Measurements from ENCODE around the gene RIMKLB. TPM values are rescaled to one million over a fixed set of nuclear protein-coding genes. Genes with fewer than 3 reads are reported as not detected.

RIMKLB gene
- total RNA-seq, 2 donors from 2014 or later: 14.4 to 72.4 TPM

- Histone ChIP-seq H3K36me3 (no peaks in the 10 kb centered on the region), H3K4me3 (no peak overlapping the region), H3K4me1 (replicated peaks) (no peaks in the 10 kb centered on the region), H3K27ac (no peak overlapping the region), H3K27me3 (replicated peaks; ENCODE audit: insufficient read depth) (no peaks in the 10 kb centered on the region), H3K9me3 (no peaks in the 10 kb centered on the region)
- TF ChIP-seq POLR2A (IDR thresholded peaks at IDR 0.05) (no peak), POLR2AphosphoS5 (IDR thresholded peaks at IDR 0.05) (no peak), CTCF (IDR thresholded peaks at IDR 0.05) (no peak)
- WGBS: 92% methylated on average over 3 of the region's 3 CpGs
- DNase-seq (ENCODE audit: low spot score): no peak
- intact Hi-C loops (cut with DNase I): no loop called here
Observed at GRCh38 chr12:8677362-8677761, 20.4 kb upstream of the RIMKLB start.

GRCh38 chr12:8678661-8679111 is 19.1 kb upstream of the RIMKLB start:
- Histone ChIP-seq H3K27ac (no peak overlapping the region), H3K9me3 (no peaks in the 10 kb centered on the region), H3K27me3 (replicated peaks; ENCODE audit: insufficient read depth) (no peaks in the 10 kb centered on the region), H3K4me3 (no peak overlapping the region), H3K36me3 (no peaks in the 10 kb centered on the region), H3K4me1 (replicated peaks) (no peaks in the 10 kb centered on the region)
- 46% methylated on average over 3 of the region's 3 CpGs for WGBS
- intact Hi-C loops (cut with DNase I): no loop called here
- DNase-seq (ENCODE audit: low spot score): no peak
- no peak for TF ChIP-seq CTCF (IDR thresholded peaks at IDR 0.05)
- no peak for TF ChIP-seq POLR2A (IDR thresholded peaks at IDR 0.05)
- peak; percentile 21 for TF ChIP-seq POLR2AphosphoS5 (IDR thresholded peaks at IDR 0.05)

GRCh38 chr12:8680533-8680932 is 17.3 kb upstream of the RIMKLB start:
- H3K4me3 ChIP-seq: no peak overlapping the region
- intact Hi-C loops (cut with DNase I): loop anchor here (5.0 kb wide), 3 partner anchors 142 to 357 kb away; partner anchors contain the start of gene A2ML1
- 85% methylated on average over 9 of the region's 9 CpGs for WGBS
- no peak for TF ChIP-seq CTCF (IDR thresholded peaks at IDR 0.05)
- TF ChIP-seq POLR2A (IDR thresholded peaks at IDR 0.05): no peak
- no peak for TF ChIP-seq POLR2AphosphoS5 (IDR thresholded peaks at IDR 0.05)
- H3K27me3 ChIP-seq (replicated peaks; ENCODE audit: insufficient read depth): no peaks in the 10 kb centered on the region
- no peaks in the 10 kb centered on the region for H3K4me1 ChIP-seq (replicated peaks)
- H3K27ac ChIP-seq: peak overlapping the region in 1 of 2 donors; percentile 33
- no peak for DNase-seq (ENCODE audit: low spot score)
- H3K36me3 ChIP-seq: no peaks in the 10 kb centered on the region
- no peaks in the 10 kb centered on the region for H3K9me3 ChIP-seq

- intact Hi-C loops (cut with DNase I): loop anchor here (5.0 kb wide), 3 partner anchors 141 to 356 kb away; partner anchors contain the start of gene A2ML1
- peak; percentile 69 for TF ChIP-seq POLR2AphosphoS5 (IDR thresholded peaks at IDR 0.05)
- TF ChIP-seq POLR2A (IDR thresholded peaks at IDR 0.05): no peak
- H3K27ac ChIP-seq: peak overlapping the region; percentile 55 to 69
Observed at GRCh38 chr12:8681129-8681884, 16.5 kb upstream of the RIMKLB start.

GRCh38 chr12:8685051-8685450 is 12.7 kb upstream of the RIMKLB start:
- TF ChIP-seq CTCF (IDR thresholded peaks at IDR 0.05): no peak
- TF ChIP-seq POLR2A (IDR thresholded peaks at IDR 0.05): no peak
- TF ChIP-seq POLR2AphosphoS5 (IDR thresholded peaks at IDR 0.05): no peak
- no peak overlapping the region for H3K4me3 ChIP-seq
- H3K36me3 ChIP-seq: no peaks in the 10 kb centered on the region
- no peaks in the 10 kb centered on the region for H3K27me3 ChIP-seq (replicated peaks; ENCODE audit: insufficient read depth)
- WGBS: 95% methylated on average over 2 of the region's 2 CpGs
- H3K4me1 ChIP-seq (replicated peaks): peaks cover 4% of the 10 kb centered on the region
- no peak for DNase-seq (ENCODE audit: low spot score)
- H3K9me3 ChIP-seq: no peaks in the 10 kb centered on the region
- H3K27ac ChIP-seq: no peak overlapping the region
- intact Hi-C loops (cut with DNase I): no loop called here

More at GRCh38 chr12:8681129-8681884, 16.5 kb upstream of the RIMKLB start:
- Histone ChIP-seq H3K36me3 (no peaks in the 10 kb centered on the region), H3K4me1 (replicated peaks) (no peaks in the 10 kb centered on the region), H3K4me3 (no peak overlapping the region), H3K9me3 (no peaks in the 10 kb centered on the region), H3K27me3 (replicated peaks; ENCODE audit: insufficient read depth) (no peaks in the 10 kb centered on the region)
- peak; percentile 62 for DNase-seq (ENCODE audit: low spot score)
- WGBS: 25% methylated on average over 11 of the region's 11 CpGs
